Ishikawa (cell line): ENCODE results near the gene MTUS2.

ENCODE experiments used
- CEBPB ChIP-seq: IDR thresholded peaks from 2 replicates; pipeline ENCODE4 v1.6.1; 2012
- CREB1 ChIP-seq: IDR thresholded peaks from 2 replicates; pipeline ENCODE4 v1.6.1; 2012; ENCODE audit warnings: low read depth
- EGR1 ChIP-seq: IDR thresholded peaks from 2 replicates; pipeline ENCODE4 v1.6.1; 2012
- EP300 ChIP-seq: IDR thresholded peaks from 2 replicates; pipeline ENCODE4 v1.6.1; 2012; ENCODE audit warnings: borderline replicate concordance
- FOXM1 ChIP-seq: IDR thresholded peaks from 2 replicates; pipeline ENCODE4 v1.6.1; 2012; ENCODE audit warnings: low read depth, borderline replicate concordance
- MAX ChIP-seq: IDR thresholded peaks from 2 replicates; pipeline ENCODE4 v1.6.1; 2012
- NFIC ChIP-seq: IDR thresholded peaks from 2 replicates; pipeline ENCODE4 v1.6.1; 2012
- RAD21 ChIP-seq: IDR thresholded peaks from 2 replicates; pipeline ENCODE4 v1.6.1; 2012; ENCODE audit warnings: low read depth
- REST ChIP-seq: IDR thresholded peaks from 2 replicates; pipeline ENCODE4 v1.6.1; 2012; ENCODE audit warnings: low read depth, mild to moderate bottlenecking
- TAF1 ChIP-seq: IDR thresholded peaks from 2 replicates; pipeline ENCODE4 v1.6.1; 2012; ENCODE audit warnings: low read depth, mild to moderate bottlenecking
- TCF12 ChIP-seq: IDR thresholded peaks from 2 replicates; pipeline ENCODE4 v1.6.1; 2012; ENCODE audit warnings: low read depth
- TEAD4 ChIP-seq: IDR thresholded peaks from 2 replicates; pipeline ENCODE4 v1.6.1; 2012
- USF1 ChIP-seq: IDR thresholded peaks from 2 replicates; pipeline ENCODE4 v1.6.1; 2012
- YY1 ChIP-seq: IDR thresholded peaks from 2 replicates; pipeline ENCODE4 v1.6.1; 2012; ENCODE audit warnings: low read depth
- ZBTB7A ChIP-seq: IDR thresholded peaks from 2 replicates; pipeline ENCODE4 v1.6.1; 2012; ENCODE audit warnings: low read depth

Gene MTUS2

GRCh38 chr13:29103065-29103800, 283.1 kb downstream of the MTUS2 start:
- TF ChIP-seq NFIC = no peak
- TF ChIP-seq REST = no peak
- no peak for TF ChIP-seq TCF12
- no peak for TF ChIP-seq TEAD4
- no peak for TF ChIP-seq CREB1
- no peak for TF ChIP-seq TAF1

GRCh38 chr13:29104461-29104860, 284.3 kb downstream of the MTUS2 start:
- TF ChIP-seq FOXM1 (no peak), MAX (no peak), YY1 (no peak), EP300 (no peak), USF1 (no peak), TCF12 (no peak)

- TF ChIP-seq TAF1 = no peak
- no peak for TF ChIP-seq FOXM1
- TF ChIP-seq CREB1 = no peak
- TF ChIP-seq USF1 = no peak
- no peak for TF ChIP-seq EGR1
Observed at GRCh38 chr13:29105779-29106178, 285.6 kb downstream of the MTUS2 start.

GRCh38 chr13:29106651-29107050, 286.5 kb downstream of the MTUS2 start:
- TF ChIP-seq YY1 (no peak), TCF12 (no peak), TAF1 (no peak)

- TF ChIP-seq FOXM1 (no peak), CEBPB (no peak), TEAD4 (no peak), EGR1 (no peak), MAX (no peak), TCF12 (no peak), YY1 (no peak), NFIC (no peak), EP300 (no peak)
Observed at GRCh38 chr13:29108068-29108786, 288.1 kb downstream of the MTUS2 start.

GRCh38 chr13:29109987-29110386, 289.8 kb downstream of the MTUS2 start:
- TF ChIP-seq CEBPB (no peak), FOXM1 (no peak), REST (no peak), NFIC (no peak), TCF12 (no peak), YY1 (no peak), RAD21 (no peak), TEAD4 (no peak), EP300 (no peak), CREB1 (no peak), MAX (no peak), TAF1 (no peak)

GRCh38 chr13:29111446-29111845, 291.3 kb downstream of the MTUS2 start:
- no peak for TF ChIP-seq FOXM1
- no peak for TF ChIP-seq CEBPB
- TF ChIP-seq USF1 = no peak
- TF ChIP-seq TCF12 = no peak
- no peak for TF ChIP-seq ZBTB7A
- no peak for TF ChIP-seq YY1
- TF ChIP-seq NFIC = no peak
- TF ChIP-seq TEAD4 = no peak
- no peak for TF ChIP-seq MAX
- no peak for TF ChIP-seq CREB1
